ENCODE data around the gene CUTC.
"Not testable (repeated sequence)": the region's sequence is repeated elsewhere in the genome, so short reads cannot be mapped to it uniquely, and the experiment has no call there.

Gene CUTC

GRCh38 chr10:99742701-99743100, 10.7 kb downstream of the CUTC start:
- no peak for DNase-seq (ENCODE audit: low spot score)

GRCh38 chr10:99743841-99744240, 11.8 kb downstream of the CUTC start:
- DNase-seq (ENCODE audit: low spot score) = no peak

DNA sequence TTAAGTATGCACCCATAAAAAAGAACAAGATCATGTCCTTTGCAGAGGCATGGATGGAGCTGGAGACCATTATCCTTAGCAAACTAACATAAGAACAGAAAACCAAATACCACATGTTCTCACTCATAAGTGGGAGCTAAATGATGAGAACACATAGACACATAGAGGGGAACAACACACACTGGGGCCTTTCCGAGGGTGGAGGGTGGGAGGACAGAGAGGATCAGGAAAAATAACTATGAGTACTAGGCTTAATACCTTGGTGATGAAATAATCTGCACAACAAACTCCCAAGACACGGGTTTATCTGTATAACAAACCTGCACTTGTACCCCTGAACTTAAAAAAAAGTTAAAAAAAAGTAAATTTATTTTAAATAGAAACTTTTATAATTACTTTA, 14.1 kb downstream of the CUTC start:
- not testable (repeated sequence) for DNase-seq (ENCODE audit: low spot score)

DNA sequence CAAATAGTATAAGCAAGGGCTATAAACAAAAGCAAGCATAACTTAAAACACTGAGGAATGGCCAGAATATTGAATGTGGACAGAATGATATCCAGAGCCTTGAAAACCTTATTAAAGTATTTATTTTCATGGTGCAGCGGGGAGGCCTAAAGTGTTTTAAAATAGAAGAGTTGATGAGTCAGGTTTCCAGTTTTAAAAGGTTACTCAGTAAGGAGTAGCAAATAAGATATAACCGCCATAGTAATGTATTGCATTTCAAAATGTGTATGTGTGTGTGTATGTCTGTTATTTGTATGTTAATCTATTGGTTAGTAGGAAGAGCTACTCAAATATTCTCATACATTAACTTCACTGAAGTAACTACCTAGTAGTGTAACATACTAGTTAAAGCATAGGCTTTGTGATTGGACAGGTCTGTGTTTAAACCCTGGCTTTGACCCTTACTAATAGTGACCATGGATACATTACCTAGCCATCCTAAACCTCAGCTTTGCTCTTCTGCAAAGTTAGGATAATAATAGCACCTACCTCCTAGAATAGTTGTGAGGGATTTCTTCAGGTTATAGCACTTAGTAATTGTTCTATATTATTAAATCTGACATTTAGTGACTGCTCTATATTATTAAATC, 16.9 kb downstream of the CUTC start:
- DNase-seq (ENCODE audit: low spot score) = no peak

DNA sequence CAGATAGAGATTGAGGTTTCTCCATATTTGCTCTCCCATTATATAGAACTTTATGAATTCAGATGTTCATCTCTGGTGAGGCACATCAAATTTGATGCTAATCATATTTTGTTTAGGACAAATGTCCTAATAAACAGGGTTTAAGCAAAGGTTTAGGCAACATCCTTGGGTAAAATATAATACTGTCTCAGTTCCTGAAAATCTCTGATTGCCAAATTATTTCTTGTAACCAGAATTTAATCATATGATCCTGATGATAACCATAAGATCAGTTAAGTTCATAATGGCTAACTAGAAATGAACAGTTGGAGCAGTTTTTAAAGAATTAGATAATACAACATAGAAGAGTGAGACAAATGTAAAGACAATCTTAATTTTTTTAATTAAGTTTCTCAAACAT, 18.6 kb downstream of the CUTC start:
- no peak for DNase-seq (ENCODE audit: low spot score)

GRCh38 chr10:99754670-99755069, 22.6 kb downstream of the CUTC start:
- no peak for DNase-seq (ENCODE audit: low spot score)

DNA sequence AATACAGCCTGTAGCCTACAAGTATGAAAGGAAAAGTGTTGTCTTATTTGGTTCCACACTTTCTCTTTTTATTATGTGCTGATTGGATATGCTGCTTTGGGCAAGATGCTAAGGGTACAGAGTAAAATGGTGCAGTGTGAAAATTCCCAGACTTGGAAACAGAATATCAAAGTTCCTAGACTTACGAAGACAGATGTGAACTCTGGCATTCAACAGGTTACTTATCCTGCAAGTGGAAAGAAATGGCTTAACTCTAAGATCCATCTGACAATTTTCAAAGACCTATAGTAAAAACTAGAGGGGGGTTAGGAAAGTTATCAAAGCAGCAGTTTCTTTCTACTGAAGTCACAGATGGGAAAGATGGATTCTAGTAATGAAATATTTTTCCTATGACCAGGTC, 24.1 kb downstream of the CUTC start:
- DNase-seq (ENCODE audit: low spot score) = no peak

DNA sequence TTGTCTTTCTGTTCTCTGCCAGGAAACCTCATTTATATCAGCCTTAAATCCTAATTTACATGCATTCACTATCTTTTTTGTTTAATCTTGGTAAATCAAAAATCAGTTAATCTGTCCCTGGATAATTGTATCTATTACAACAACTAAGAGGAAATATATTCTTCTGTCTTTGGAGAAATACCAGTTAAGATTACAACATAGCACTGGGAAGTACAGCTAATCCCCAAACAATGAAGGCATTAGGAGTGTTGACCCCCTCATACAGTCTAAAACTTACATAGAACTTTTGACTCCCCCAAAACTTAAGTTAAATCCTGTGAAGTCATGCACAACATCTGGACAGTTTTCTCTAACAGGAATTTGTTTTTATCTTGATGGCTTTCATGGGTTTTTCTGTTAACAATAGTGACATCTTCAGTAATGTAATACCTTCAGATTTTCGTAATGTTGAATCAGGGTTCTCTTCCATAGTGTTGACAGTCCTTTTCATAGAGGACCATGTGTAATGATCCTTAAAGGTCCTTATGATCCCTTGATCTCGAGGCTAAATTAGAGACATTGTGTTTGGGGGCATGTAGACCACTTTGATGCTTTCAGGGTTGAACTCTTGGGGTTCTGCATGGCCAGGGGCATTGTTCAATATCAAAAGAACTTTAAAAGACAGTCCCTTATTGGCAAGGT, 26.3 kb downstream of the CUTC start:
- no peak for DNase-seq (ENCODE audit: low spot score)

- DNase-seq (ENCODE audit: low spot score) = no peak
These were observed 28.3 kb downstream of the CUTC start for GRCh38 chr10:99760321-99760720.

GRCh38 chr10:99761365-99761764, 29.3 kb downstream of the CUTC start:
- no peak for DNase-seq (ENCODE audit: low spot score)

DNA sequence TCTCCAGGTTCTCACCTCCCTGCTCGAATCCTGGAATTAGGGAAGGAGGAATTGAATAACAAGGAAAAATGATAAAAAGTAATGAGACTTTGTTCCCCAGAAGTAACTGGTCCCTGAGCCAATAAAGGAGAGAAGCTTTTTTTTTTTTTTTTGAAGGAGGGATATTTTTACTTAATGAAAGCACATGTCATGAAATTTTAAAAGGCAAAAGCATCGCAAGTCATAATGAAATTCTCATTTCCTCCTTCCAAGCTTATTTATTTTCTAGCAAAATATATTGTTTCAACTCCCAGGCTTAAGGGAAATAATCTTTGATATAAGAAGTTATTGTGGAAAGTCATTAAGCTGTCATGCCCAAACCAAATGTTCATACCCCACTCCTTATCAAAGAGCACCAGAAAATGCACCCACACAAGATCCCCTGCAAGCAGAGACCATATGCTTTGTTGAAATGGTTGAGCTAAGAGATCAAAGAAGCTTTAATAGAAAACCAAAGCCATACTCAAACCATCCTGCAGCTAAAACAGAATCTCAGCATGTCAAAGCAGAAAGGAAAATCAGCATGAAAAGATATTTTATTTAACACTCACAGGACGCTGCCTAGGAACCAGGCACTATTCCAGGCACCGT, 33.8 kb downstream of the CUTC start:
- no peak for DNase-seq (ENCODE audit: low spot score)

- no peak for DNase-seq (ENCODE audit: low spot score)
These were observed 34.3 kb downstream of the CUTC start for GRCh38 chr10:99766302-99766681.

DNA sequence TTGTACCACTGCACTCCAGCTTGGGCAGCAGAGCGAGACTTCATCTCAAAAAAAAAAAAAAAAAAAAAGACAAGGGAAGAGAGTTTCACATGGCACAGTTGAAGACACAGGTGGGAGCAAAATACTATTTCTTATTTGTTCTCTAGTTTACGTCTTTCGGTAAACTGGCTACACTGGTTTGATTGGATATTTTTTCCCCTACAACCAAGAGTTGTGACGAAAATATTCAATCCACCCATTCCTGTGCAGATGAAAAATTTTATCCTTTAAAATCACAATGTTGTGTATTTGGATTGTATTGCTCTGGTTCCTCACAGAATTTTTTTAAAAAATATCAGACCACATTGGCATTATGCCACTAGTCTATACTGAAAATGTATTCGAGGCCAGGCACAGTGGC, 35.9 kb downstream of the CUTC start:
- DNase-seq (ENCODE audit: low spot score) = no peak

DNA sequence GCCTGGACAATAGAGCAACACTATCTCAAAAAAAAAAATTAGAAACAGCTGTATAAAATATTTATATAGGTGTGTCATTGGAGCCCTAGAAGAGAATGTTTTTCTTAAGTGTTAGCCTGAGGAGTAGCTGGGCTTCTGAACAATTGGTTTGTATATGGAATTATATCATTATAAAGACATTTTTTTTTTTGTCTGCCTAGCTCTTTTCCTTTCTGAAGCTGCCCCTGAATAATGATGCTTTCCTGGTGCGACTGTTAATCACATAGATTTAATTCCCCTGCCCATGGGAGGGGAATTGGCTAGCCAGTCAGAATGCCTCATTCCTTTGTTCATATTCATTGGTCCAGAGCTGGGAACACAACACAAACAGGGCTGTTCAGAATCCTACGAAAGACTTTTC, 36.5 kb downstream of the CUTC start:
- DNase-seq (ENCODE audit: low spot score) = no peak

DNA sequence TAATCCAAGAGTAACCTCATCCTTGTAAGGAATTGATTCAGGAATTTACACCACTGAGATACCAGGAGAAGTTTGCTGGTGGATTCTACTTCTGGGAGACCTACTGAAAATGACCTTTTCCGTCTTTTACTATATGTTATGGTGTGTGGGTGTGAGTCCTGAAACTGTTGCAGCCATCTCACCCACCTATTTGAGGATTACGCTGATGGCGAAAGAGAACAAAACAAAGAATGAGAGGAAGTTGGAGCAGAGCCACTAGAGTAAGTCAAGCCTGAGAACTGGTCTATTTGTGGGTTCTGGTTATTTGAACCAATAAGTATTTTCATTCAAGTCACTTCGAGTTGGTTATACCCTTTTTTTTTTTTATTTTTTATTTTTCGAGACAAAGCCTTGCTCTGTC, 37.7 kb downstream of the CUTC start:
- DNase-seq (ENCODE audit: low spot score) = no peak

GRCh38 chr10:99770408-99771045, 38.5 kb downstream of the CUTC start:
- no peak for DNase-seq (ENCODE audit: low spot score)

DNA sequence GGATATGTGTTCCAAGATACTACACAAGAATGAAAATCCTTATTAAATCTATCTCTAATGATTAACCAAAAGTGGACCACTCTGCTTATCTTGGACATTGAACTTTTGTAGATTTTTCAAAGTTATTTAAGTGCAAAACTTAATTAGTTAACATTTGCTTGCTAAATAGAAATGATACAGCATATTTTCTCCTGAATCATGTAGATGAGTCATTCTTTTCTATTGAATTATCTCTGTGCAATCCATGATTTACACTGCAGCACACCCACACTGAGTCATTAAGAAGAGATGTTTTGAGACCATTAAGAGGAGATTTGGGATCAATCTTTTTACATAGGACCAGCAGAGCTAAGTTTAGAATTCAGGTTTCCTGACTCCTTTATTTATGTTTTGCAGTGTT, 43.8 kb downstream of the CUTC start:
- no peak for DNase-seq (ENCODE audit: low spot score)

DNA sequence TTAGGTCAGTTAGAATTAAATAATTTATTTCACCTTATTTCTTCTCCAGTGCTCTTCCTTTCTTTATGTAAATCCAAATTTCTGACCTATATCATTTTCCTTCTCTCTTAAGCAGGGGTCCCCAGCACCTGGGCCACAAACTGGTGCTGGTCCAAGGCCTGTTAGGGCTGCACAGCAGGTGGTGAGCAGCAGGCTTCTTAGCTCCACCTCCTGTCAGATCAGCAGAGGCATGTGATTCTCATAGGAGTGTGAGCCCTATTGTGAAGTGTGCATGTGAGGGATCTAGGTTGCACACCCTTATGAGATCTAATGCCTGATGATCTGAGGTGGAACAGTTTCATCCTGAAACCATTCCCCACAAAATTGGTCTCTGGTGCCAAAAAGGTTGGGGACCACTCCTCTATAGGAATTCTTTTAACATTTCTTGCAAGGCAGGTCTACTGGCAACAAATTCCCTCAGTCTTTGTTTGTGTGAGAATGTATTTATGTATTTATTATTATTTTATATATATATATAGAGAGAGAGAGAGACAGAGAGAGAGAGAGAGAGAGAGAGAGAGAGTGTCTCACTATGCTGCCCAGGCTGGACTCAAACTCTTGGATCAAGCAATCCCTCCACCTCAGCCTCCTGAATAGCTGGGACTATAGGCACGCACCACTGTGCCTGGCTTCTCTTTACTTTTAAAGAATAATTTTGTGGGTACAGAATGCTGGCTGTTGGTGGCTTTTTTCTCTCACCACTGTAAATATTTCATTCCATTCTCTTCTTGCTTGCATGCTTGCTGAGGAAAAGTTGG, 46.1 kb downstream of the CUTC start:
- no peak for DNase-seq (ENCODE audit: low spot score)

- DNase-seq (ENCODE audit: low spot score) = no peak
These were observed 47.3 kb downstream of the CUTC start for GRCh38 chr10:99779335-99779734.

DNA sequence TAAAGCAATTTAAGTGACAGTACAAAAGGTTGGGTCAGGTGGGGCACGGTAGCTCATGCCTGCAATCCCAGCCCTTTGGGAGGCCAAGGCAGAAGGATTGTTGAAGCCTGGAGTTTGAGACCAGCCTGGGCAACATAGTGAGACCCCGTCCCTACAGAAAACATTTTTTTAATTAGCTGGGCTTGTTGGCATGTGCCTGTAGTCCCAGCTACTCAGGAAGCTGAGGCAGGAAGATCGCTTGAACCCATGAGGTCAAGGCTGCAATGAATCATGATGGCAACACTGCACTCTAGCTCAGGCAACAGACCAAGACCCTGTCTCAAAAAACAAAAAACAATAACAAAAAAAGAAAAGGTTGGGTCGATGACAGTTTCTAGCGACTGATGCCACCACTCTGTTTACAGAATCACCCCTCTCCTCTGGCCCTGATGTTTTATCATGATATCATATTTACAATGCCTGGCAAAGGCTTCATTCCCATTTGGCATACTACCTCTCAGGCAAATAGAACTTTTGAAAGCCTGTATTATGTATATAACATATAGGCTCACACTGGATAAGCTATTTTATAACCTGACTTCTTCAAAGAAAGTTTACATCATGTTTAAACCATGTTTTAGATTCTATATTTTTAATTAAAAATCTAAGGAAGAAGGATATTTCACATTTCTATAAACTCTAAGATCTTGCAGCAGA, 49.8 kb downstream of the CUTC start:
- DNase-seq (ENCODE audit: low spot score) = no peak

GRCh38 chr10:99782447-99783286, 50.6 kb downstream of the CUTC start, which contains the start of gene ABCC2:
ABCC2 (plus strand) TSS chr10:99782640; CDS start chr10:99782845, 205 bp downstream.
- DNase-seq (ENCODE audit: low spot score) = no peak
